Testis (tissue), 2 donors: ENCODE data around the gene MYADML2.

Source experiments
- POLR2A ChIP-seq: fragments of 450-650 bp; IDR thresholded peaks from one replicate; pipeline ENCODE4 v1.6.1; 2017; ENCODE audit warnings: antibody characterized with exemption, mild to moderate bottlenecking, moderate library complexity
- TF ChIP-seq, protein P1 (sequence below), 3 experiments: fragments of 450-650 bp in 2 of 3; fragments of 200-600 bp in 1 of 3; sonication (generic) in 1 of 3; IDR thresholded peaks; one replicate each; pipeline ENCODE4 v1.5.1; 2016 to 2019; ENCODE audit warnings: antibody characterized with exemption in 3 of 3, mild to moderate bottlenecking in 2 of 3, moderate library complexity in 1 of 3

DNA sequence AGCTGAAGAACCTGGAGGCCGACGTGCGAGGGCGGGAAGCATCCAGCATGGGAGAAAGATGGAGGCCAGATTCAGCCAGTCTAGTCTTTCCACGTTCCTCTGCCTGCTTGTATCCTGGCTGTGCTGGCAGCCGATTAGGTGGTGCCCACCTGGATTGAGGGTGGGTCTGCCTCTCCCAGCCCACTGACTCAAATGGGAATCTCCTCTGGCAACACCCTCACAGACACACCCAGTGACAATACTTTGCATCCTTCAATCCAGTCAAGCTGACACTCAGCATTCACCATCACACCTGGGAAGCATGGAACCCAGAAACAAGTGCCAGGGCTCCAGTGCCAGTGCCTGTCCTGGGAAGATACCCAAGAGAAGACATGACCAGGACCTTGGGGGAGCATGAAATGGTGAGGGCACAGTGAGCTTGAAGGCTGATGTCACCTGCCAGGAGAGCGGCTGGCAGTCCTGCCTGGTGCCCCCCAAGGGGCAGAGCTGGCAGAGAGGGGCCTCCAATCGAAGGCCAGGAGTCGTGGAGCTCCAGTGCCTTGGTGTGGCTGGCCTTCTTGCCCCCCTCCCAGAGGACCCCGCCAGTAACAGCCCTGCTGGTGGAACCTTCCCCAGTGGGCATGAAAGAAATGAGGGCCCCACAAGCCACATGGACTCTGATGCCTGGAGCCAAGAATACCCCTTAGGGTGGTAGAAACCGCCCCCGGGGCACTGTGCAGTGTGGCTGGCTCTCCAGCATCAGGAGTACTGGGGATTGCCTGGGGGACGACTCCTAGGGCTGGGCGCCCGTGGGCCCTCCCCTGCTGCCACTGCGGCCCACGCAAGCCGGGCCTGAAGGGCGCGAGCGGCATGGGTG lies 45.6 kb downstream of the MYADML2 start:
- TF ChIP-seq, protein P1, sequence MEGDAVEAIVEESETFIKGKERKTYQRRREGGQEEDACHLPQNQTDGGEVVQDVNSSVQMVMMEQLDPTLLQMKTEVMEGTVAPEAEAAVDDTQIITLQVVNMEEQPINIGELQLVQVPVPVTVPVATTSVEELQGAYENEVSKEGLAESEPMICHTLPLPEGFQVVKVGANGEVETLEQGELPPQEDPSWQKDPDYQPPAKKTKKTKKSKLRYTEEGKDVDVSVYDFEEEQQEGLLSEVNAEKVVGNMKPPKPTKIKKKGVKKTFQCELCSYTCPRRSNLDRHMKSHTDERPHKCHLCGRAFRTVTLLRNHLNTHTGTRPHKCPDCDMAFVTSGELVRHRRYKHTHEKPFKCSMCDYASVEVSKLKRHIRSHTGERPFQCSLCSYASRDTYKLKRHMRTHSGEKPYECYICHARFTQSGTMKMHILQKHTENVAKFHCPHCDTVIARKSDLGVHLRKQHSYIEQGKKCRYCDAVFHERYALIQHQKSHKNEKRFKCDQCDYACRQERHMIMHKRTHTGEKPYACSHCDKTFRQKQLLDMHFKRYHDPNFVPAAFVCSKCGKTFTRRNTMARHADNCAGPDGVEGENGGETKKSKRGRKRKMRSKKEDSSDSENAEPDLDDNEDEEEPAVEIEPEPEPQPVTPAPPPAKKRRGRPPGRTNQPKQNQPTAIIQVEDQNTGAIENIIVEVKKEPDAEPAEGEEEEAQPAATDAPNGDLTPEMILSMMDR (IDR thresholded peaks at IDR 0.05): no peak
- TF ChIP-seq POLR2A: no peak
